Suprapubic skin (tissue), 4 donors: ENCODE measurements around the gene FAM83G. TPM values are rescaled to one million over a fixed set of nuclear protein-coding genes. Genes with fewer than 3 reads are reported as not detected.

ENCODE experiments used
- DNase-seq, 2 donors: peaks; one replicate each; pipeline ENCODE4 v3.0.0-alpha.2; 2019; ENCODE audit warnings: low spot score in 2 of 2
- H3K27ac ChIP-seq: fragments of 200-600 bp; sonication (generic); one replicate; pipeline ENCODE4 v1.5.1; 2019
- H3K27me3 ChIP-seq: fragments of 200-600 bp; sonication (generic); one replicate; pipeline ENCODE4 v1.5.1; 2019
- H3K36me3 ChIP-seq: fragments of 200-600 bp; sonication (generic); one replicate; pipeline ENCODE4 v1.5.1; 2019
- H3K4me1 ChIP-seq: fragments of 200-600 bp; sonication (generic); one replicate; pipeline ENCODE4 v1.5.1; 2019
- H3K4me3 ChIP-seq: fragments of 200-600 bp; sonication (generic); one replicate; pipeline ENCODE4 v1.5.1; 2019; ENCODE audit warnings: mild to moderate bottlenecking
- H3K9me3 ChIP-seq: fragments of 200-600 bp; sonication (generic); one replicate; pipeline ENCODE4 v1.5.1; 2019
- EP300 ChIP-seq: sonication (generic); formaldehyde crosslinking; IDR thresholded peaks from one replicate; pipeline ENCODE4 v1.6.1; 2017; ENCODE audit warnings: antibody characterized with exemption
- POLR2A ChIP-seq, 2 donors: fragments of 450-650 bp; IDR thresholded peaks; one replicate each; pipeline ENCODE4 v1.6.1; 2017; ENCODE audit warnings: antibody characterized with exemption in 2 of 2, mild to moderate bottlenecking in 2 of 2, moderate library complexity in 2 of 2
- POLR2AphosphoS5 ChIP-seq, 3 donors: sonication (generic); formaldehyde crosslinking; IDR thresholded peaks; one replicate each; pipeline ENCODE4 v1.6.1; 2017; ENCODE audit warnings: antibody characterized with exemption in 3 of 3
- WGBS: methylation state at CpG from one replicate; pipeline ENCODE4 v1.1.5; 2018; 5-methylcytosine and 5-hydroxymethylcytosine counted together
- total RNA-seq, 4 donors: library from RNA; depleted of rRNA; stranded (reverse); fragments of >200 nt; gene quantifications; one replicate each; pipeline ENCODE4 v1.1.0, GENCODE V29; 2016
- TF ChIP-seq, protein P1 (sequence below), 2 donors: fragments of 200-600 bp in 1 of 2; fragments of 450-650 bp in 1 of 2; sonication (generic) in 1 of 2; IDR thresholded peaks; one replicate each; pipeline ENCODE4 v1.5.1; 2016 to 2019; ENCODE audit warnings: antibody characterized with exemption in 2 of 2, mild to moderate bottlenecking in 1 of 2, moderate library complexity in 1 of 2

Gene FAM83G
- total RNA-seq, 4 donors from 2014 or later, result 205 to 261 (median 210) TPM

DNA sequence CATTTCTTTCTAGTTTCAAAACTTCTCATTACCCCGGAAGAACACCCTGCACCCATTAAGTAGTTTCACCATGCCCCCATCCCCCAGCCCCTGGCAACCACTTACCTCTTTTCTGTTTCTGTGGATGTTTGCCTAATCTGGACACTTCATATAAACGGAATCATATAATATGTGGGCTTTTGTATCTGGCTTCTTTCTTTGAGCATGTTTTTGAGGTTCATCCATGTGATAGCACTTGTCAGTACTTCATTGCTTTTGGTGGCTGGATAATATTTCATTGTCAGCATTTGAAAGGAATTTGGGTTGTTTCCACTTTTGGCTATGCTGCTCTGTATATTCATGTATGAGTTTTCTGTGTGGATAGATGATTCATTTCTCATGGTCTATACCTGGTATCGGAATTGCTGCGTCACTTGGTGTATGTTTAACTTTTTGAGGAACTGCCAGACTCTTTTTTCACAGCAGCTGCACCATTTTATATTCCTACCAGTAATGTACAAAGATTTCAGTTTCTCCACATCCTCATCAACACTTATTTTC lies 82.6 kb downstream of the FAM83G start:
- Histone ChIP-seq H3K27ac (no peak overlapping the region), H3K27me3 (no peaks in the 10 kb centered on the region), H3K4me3 (no peak overlapping the region), H3K36me3 (peaks cover 22% of the 10 kb centered on the region), H3K9me3 (no peaks in the 10 kb centered on the region), H3K4me1 (peaks cover 6% of the 10 kb centered on the region)
- WGBS, result 64% methylated on average over 4 of the region's 4 CpGs
- no peak for DNase-seq
- no peak for TF ChIP-seq POLR2AphosphoS5 (IDR thresholded peaks at IDR 0.05)
- TF ChIP-seq EP300, result no peak
- TF ChIP-seq POLR2A (IDR thresholded peaks at IDR 0.05), result no peak
- TF ChIP-seq, protein P1, sequence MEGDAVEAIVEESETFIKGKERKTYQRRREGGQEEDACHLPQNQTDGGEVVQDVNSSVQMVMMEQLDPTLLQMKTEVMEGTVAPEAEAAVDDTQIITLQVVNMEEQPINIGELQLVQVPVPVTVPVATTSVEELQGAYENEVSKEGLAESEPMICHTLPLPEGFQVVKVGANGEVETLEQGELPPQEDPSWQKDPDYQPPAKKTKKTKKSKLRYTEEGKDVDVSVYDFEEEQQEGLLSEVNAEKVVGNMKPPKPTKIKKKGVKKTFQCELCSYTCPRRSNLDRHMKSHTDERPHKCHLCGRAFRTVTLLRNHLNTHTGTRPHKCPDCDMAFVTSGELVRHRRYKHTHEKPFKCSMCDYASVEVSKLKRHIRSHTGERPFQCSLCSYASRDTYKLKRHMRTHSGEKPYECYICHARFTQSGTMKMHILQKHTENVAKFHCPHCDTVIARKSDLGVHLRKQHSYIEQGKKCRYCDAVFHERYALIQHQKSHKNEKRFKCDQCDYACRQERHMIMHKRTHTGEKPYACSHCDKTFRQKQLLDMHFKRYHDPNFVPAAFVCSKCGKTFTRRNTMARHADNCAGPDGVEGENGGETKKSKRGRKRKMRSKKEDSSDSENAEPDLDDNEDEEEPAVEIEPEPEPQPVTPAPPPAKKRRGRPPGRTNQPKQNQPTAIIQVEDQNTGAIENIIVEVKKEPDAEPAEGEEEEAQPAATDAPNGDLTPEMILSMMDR (IDR thresholded peaks at IDR 0.05), result no peak

DNA sequence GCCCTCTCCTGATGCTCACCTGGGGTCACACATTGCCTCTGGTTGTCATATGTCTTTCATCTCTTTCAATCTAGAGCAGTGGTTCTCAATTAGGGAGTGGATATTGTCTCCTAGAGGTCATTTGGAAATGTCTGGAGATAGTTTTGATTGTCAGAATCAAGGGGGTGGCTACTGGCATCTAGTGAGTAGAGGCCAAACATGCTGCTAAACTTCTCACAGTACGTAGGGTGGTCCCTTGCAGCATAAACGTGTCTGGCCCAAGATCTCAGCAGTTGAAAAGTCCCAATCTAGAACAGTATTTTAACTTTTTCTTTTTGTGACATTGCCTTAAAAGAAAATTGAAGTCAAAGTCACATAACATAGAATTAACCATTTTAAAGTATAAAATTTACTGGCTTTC lies 83.1 kb downstream of the FAM83G start:
- H3K4me1 ChIP-seq, result peaks cover 6% of the 10 kb centered on the region
- H3K27ac ChIP-seq, result no peak overlapping the region
- H3K4me3 ChIP-seq, result no peak overlapping the region
- no peak for DNase-seq
- TF ChIP-seq POLR2A (IDR thresholded peaks at IDR 0.05), result no peak
- 74% methylated on average over 2 of the region's 2 CpGs for WGBS
- no peaks in the 10 kb centered on the region for H3K27me3 ChIP-seq
- H3K36me3 ChIP-seq, result peaks cover 26% of the 10 kb centered on the region
- H3K9me3 ChIP-seq, result no peaks in the 10 kb centered on the region

DNA sequence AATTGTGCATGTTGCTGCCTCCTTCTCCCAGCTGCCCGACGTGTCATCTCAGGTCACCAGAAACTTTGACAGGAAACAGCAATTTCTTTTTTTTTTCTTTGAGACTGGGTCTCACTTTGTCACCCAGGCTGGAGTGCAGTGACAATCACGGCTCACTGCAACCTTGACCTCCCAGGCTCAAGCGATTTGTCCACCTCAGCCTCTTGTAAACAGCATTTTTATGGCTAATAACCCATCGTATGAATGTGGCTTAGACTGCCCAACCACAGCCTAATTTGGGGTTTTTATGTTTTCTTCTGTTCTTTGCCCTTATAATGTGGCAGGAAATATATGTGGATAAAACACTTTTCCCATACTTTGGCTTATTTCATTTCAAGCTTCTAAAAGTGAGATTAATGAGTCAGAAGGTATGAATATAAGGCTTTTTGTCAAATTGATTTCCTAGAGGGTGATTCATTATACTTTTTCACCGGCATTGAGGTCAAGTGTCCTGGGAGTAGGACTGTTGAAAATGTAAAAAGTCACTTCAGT lies 83.6 kb downstream of the FAM83G start:
- no peak for DNase-seq
- Histone ChIP-seq H3K9me3 (no peaks in the 10 kb centered on the region), H3K4me1 (peaks cover 6% of the 10 kb centered on the region), H3K4me3 (no peak overlapping the region), H3K27me3 (no peaks in the 10 kb centered on the region), H3K36me3 (peaks cover 29% of the 10 kb centered on the region), H3K27ac (no peak overlapping the region)
- TF ChIP-seq POLR2AphosphoS5 (IDR thresholded peaks at IDR 0.05) (no peak), EP300 (no peak), POLR2A (IDR thresholded peaks at IDR 0.05) (no peak)
- TF ChIP-seq, protein P1 (IDR thresholded peaks at IDR 0.05), result no peak
- WGBS, result 52% methylated on average over 6 of the region's 6 CpGs

DNA sequence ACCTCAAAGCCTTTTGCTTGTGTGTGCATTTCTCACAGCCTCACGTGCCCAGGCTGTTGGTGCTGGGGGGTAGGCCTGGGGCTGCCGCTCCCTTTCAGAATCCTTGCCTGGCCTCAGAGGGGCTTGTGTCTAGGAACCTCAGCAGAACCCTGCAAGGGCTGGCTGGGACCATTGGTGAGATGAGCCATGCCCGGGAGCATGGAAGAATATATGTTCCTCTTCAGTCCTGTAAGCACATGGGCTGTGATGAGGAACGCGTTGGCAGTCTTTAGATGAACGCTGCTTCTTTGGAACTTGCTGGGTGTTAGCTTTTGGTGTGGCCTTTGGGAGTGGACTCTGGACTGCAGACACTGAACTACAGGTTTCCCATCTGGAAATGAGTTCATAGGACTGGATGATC lies 84.6 kb downstream of the FAM83G start:
- no peaks in the 10 kb centered on the region for H3K27me3 ChIP-seq
- H3K4me1 ChIP-seq, result peaks cover 6% of the 10 kb centered on the region
- no peak overlapping the region for H3K4me3 ChIP-seq
- H3K36me3 ChIP-seq, result peaks cover 37% of the 10 kb centered on the region
- WGBS, result 71% methylated on average over 6 of the region's 6 CpGs
- no peak overlapping the region for H3K27ac ChIP-seq
- H3K9me3 ChIP-seq, result no peaks in the 10 kb centered on the region
- TF ChIP-seq POLR2AphosphoS5 (IDR thresholded peaks at IDR 0.05) (no peak), EP300 (no peak), POLR2A (IDR thresholded peaks at IDR 0.05) (no peak)
- no peak for DNase-seq

Other genes with a start within 250 kb of the FAM83G start
- gene TVP23B, start 223.6 kb downstream of the FAM83G start, total RNA-seq, result 10 to 100 TPM; 21.9 to 35.1 (median 31.1) TPM
- 10 to 100 TPM; 14.9 to 29.0 (median 22.9) TPM for gene PRPSAP2, start 146.6 kb downstream of the FAM83G start, total RNA-seq
- 1 to 10 TPM in 2 of 4 donors, under 1 TPM in 2; 0.31 to 1.5 (median 0.94) TPM for gene SLC5A10, start 52.6 kb downstream of the FAM83G start, total RNA-seq
- gene GRAP, start 42.2 kb upstream of the FAM83G start, total RNA-seq, result 1 to 10 TPM; 1.1 to 3.1 (median 1.9) TPM
- 1 to 10 TPM in 2 of 4 donors, not detected in 2; 1.9 to 8.4 TPM for gene GRAPL, start 122.8 kb upstream of the FAM83G start, total RNA-seq
- 100 to 1,000 TPM in 3 of 4 donors, 10 to 100 TPM in 1; 95.9 to 276 (median 131) TPM for gene EPN2, start 232.6 kb upstream of the FAM83G start, total RNA-seq